Measurements from ENCODE around the gene C14orf93.

DNA sequence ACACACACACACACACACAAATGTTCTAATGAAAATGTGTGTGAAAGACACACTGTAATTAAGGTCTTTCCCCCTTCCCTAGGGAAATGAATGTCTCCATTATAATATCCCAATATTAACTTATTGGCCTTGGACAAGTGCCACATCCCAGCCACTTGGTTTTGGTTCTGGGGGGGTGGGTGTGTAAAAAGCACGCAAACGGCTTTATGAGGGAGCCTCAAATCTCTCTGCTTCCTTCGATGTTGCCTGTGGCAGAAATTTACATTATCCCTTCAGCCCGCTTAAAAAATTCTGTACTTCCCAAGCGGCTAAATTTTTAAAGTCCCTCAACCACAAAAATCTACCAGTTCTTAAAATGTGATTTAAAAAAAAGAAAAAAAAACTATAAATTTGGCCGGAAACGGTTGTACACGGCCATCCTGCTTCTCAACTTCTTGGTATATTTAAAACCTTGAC is 432 bp downstream of the C14orf93 start:
- TF ChIP-seq CTCF (IDR thresholded peaks at IDR 0.05) (no peak), POLR2AphosphoS5 (IDR thresholded peaks at IDR 0.05) (no peak), POLR2A (IDR thresholded peaks at IDR 0.05; ENCODE audit: low read depth) (no peak)

Measured in esophagus muscularis mucosa (tissue), 3 donors.